Muscle of arm (tissue), 12 donors: ENCODE measurements around the gene CNGA4. TPM values are rescaled to one million over a fixed set of nuclear protein-coding genes. Genes with fewer than 3 reads are reported as not detected.
"Not testable (repeated sequence)": the region's sequence is repeated elsewhere in the genome, so short reads cannot be mapped to it uniquely, and the experiment has no call there.

Experiments
- DNase-seq: peaks from one replicate; pipeline ENCODE4 v3.0.0-alpha.2; 2013
- polyA plus RNA-seq, 12 donors: library from polyadenylated mRNA; unstranded; fragments of 120-200 nt; gene quantifications; one replicate each; pipeline ENCODE4 v1.2.1, GENCODE V29; 2013; ENCODE audit not compliant: insufficient read length in 12 of 12

CNGA4 gene
- polyA plus RNA-seq, 12 donors, result 0.10 to 0.36 (median 0.16) TPM; not detected in 5

GRCh38 chr11:6263662-6264061 is 24.8 kb downstream of the CNGA4 start:
- no peak for DNase-seq

GRCh38 chr11:6268820-6269219 is 29.9 kb downstream of the CNGA4 start:
- DNase-seq, result no peak

GRCh38 chr11:6269994-6270393 is 31.1 kb downstream of the CNGA4 start:
- no peak for DNase-seq

GRCh38 chr11:6270584-6271246 is 31.8 kb downstream of the CNGA4 start:
- no peak for DNase-seq

GRCh38 chr11:6271598-6271997 is 32.7 kb downstream of the CNGA4 start:
- DNase-seq, result no peak

GRCh38 chr11:6273188-6273587 is 34.3 kb downstream of the CNGA4 start:
- no peak for DNase-seq

- DNase-seq, result not testable (repeated sequence)
These were observed 41.9 kb downstream of the CNGA4 start for GRCh38 chr11:6280809-6281208.

- DNase-seq, result no peak
These were observed 44.6 kb downstream of the CNGA4 start for GRCh38 chr11:6283453-6284023.

GRCh38 chr11:6284250-6284649 is 45.4 kb downstream of the CNGA4 start:
- DNase-seq, result no peak

GRCh38 chr11:6285019-6285418 is 46.1 kb downstream of the CNGA4 start:
- no peak for DNase-seq

Other genes with a start within 250 kb of the CNGA4 start
- under 1 TPM in 2 of 12 donors, not detected in 10; 0.08 TPM for gene OR56A4, start 232.1 kb upstream of the CNGA4 start, polyA plus RNA-seq
- not detected for gene OR56A1, start 208.3 kb upstream of the CNGA4 start, polyA plus RNA-seq
- not detected for gene OR56B4, start 131.4 kb upstream of the CNGA4 start, polyA plus RNA-seq
- gene OR52B2, start 68.8 kb upstream of the CNGA4 start, polyA plus RNA-seq, result not detected
- under 1 TPM in 1 of 12 donors, not detected in 11; 0.15 TPM for gene OR52W1, start 39.9 kb upstream of the CNGA4 start, polyA plus RNA-seq
- gene C11orf42, start 33.5 kb upstream of the CNGA4 start, polyA plus RNA-seq, result under 1 TPM in 9 of 12 donors, not detected in 3; 0.11 to 0.58 (median 0.25) TPM
- 10 to 100 TPM in 11 of 12 donors, not detected in 1; 19.2 to 53.0 (median 26.6) TPM for gene FHIP1B, start 4.5 kb upstream of the CNGA4 start, polyA plus RNA-seq
- gene CCKBR, start 20.7 kb downstream of the CNGA4 start, polyA plus RNA-seq, result under 1 TPM in 2 of 12 donors, not detected in 10; 0.07 to 0.25 TPM
- 10 to 100 TPM in 11 of 12 donors, not detected in 1; 18.1 to 37.8 (median 21.3) TPM for gene CAVIN3, start 81.4 kb downstream of the CNGA4 start, polyA plus RNA-seq
- gene SMPD1, start 151.4 kb downstream of the CNGA4 start, polyA plus RNA-seq, result 10 to 100 TPM in 10 of 12 donors, 1 to 10 TPM in 1, not detected in 1; 9.7 to 28.5 (median 23.4) TPM
- gene APBB1, start 180.0 kb downstream of the CNGA4 start, polyA plus RNA-seq, result 10 to 100 TPM in 11 of 12 donors, not detected in 1; 20.5 to 32.5 (median 28.1) TPM
- 1 to 10 TPM in 10 of 12 donors, not detected in 2; 1.1 to 6.6 (median 1.8) TPM for gene HPX, start 201.9 kb downstream of the CNGA4 start, polyA plus RNA-seq
- 10 to 100 TPM in 11 of 12 donors, not detected in 1; 11.3 to 27.6 (median 13.7) TPM for gene TRIM3, start 234.9 kb downstream of the CNGA4 start, polyA plus RNA-seq
- gene ARFIP2, start 242.2 kb downstream of the CNGA4 start, polyA plus RNA-seq, result 10 to 100 TPM in 11 of 12 donors, not detected in 1; 25.7 to 57.2 (median 34.5) TPM
- 10 to 100 TPM in 11 of 12 donors, not detected in 1; 14.6 to 24.2 (median 20.1) TPM for gene TIMM10B, start 242.4 kb downstream of the CNGA4 start, polyA plus RNA-seq